ENCODE data around the gene LIPJ.

LIPJ gene

GRCh38 chr10:88642209-88642608 lies 55.6 kb downstream of the LIPJ start:
- Mint-ChIP-seq H3K4me1 (no peaks in the 10 kb centered on the region), H3K27me3 (peaks cover 6% of the 10 kb centered on the region)

GRCh38 chr10:88642963-88643362 lies 56.4 kb downstream of the LIPJ start:
- Mint-ChIP-seq H3K4me1 (no peaks in the 10 kb centered on the region), H3K9me3 (peaks cover 4% of the 10 kb centered on the region), H3K27ac (no peak overlapping the region), H3K27me3 (peaks cover 4% of the 10 kb centered on the region), H3K36me3 (no peaks in the 10 kb centered on the region), H3K4me3 (no peak overlapping the region)

More at GRCh38 chr10:88642209-88642608, 55.6 kb downstream of the LIPJ start:
- Mint-ChIP-seq H3K9me3 (peaks cover 4% of the 10 kb centered on the region), H3K36me3 (no peaks in the 10 kb centered on the region), H3K4me3 (no peak overlapping the region), H3K27ac (no peak overlapping the region)

- Mint-ChIP-seq H3K27ac (no peak overlapping the region), H3K9me3 (no peaks in the 10 kb centered on the region), H3K4me3 (no peak overlapping the region), H3K36me3 (no peaks in the 10 kb centered on the region), H3K27me3 (peaks cover 2% of the 10 kb centered on the region), H3K4me1 (no peaks in the 10 kb centered on the region)
Observed at GRCh38 chr10:88647061-88647615, 60.6 kb downstream of the LIPJ start.

- Mint-ChIP-seq H3K27ac (no peak overlapping the region), H3K36me3 (no peaks in the 10 kb centered on the region), H3K4me1 (no peaks in the 10 kb centered on the region), H3K4me3 (no peak overlapping the region), H3K27me3 (peaks cover 5% of the 10 kb centered on the region), H3K9me3 (no peaks in the 10 kb centered on the region)
Observed at GRCh38 chr10:88651101-88651551, 64.6 kb downstream of the LIPJ start.

- H3K4me3 Mint-ChIP-seq = no peak overlapping the region
- H3K36me3 Mint-ChIP-seq = no peaks in the 10 kb centered on the region
- no peak overlapping the region for H3K27ac Mint-ChIP-seq
- H3K4me1 Mint-ChIP-seq = no peaks in the 10 kb centered on the region
- H3K27me3 Mint-ChIP-seq = peaks cover 7% of the 10 kb centered on the region
- H3K9me3 Mint-ChIP-seq = no peaks in the 10 kb centered on the region
Observed at GRCh38 chr10:88652616-88653015, 66.1 kb downstream of the LIPJ start.
